ENCODE data around the gene ILDR2.

- TF ChIP-seq CTCF (IDR thresholded peaks at IDR 0.05) (no peak), POLR2A (IDR thresholded peaks at IDR 0.05) (no peak)
These were observed 3.5 kb upstream of the ILDR2 start for GRCh38 chr1:166978821-166979220.

All from esophagus squamous epithelium (tissue), 4 donors.